HCT116 (cell line): ENCODE data around the gene LAD1. TPM values are rescaled to one million over a fixed set of nuclear protein-coding genes. Genes with fewer than 3 reads are reported as not detected.

Experiments used
- ATAC-seq: fragments of 200-7000 bp; cut with Tn5 transposase; 2 replicates; pipeline ENCODE4 v1.9.1; 2020; ENCODE audit warnings: mild to moderate bottlenecking, moderate library complexity
- BruUV-seq: library from RNA; stranded (reverse); fragments of 400-500 nt; replicated peaks from 2 replicates; lab custom pipeline; 2021; lab: Mats Ljungman, UMichigan
- CTCF ChIA-PET: fragments of 300-600 bp; sonication (Branson Sonifier 250); formaldehyde crosslinking; loops from one replicate; lab custom pipeline; 2021; ENCODE audit warnings: antibody characterized with exemption; lab: Charles Lee
- POLR2A ChIA-PET: fragments of 300-600, 350-600 bp; sonication (Branson Sonifier 250); formaldehyde crosslinking; loops from one replicate; lab custom pipeline; 2021; ENCODE audit warnings: antibody characterized with exemption; lab: Charles Lee
- RAD21 ChIA-PET, 2 experiments: fragments of 300-600 bp; sonication (Branson Sonifier 250); formaldehyde crosslinking; loops; one replicate each; lab custom pipeline; 2023; ENCODE audit warnings: low total read pairs in 2 of 2; ENCODE audit not compliant: uncharacterized antibody in 2 of 2, unreplicated experiment in 2 of 2, low non-redundant PET in 1 of 2; lab: Charles Lee
- DNase-seq: peaks from one replicate; pipeline ENCODE4 v3.0.0-alpha.2; 2010; ENCODE audit warnings: low read depth, low spot score
- H2AFZ ChIP-seq: fragments of 200-600 bp; shearing (Covaris generic), sonication (generic); 2 replicates; pipeline ENCODE4 v1.6.1; 2017; ENCODE audit warnings: low read depth, mixed run types, mixed read lengths, antibody characterized with exemption, low read length; ENCODE audit not compliant: poor library complexity, severe bottlenecking
- H3K27ac ChIP-seq: 2 replicates; pipeline ENCODE4 v1.5.1; 2012; ENCODE audit warnings: low read depth, low read length
- H3K27me3 ChIP-seq: fragments of 200-600 bp; sonication (generic); 2 replicates; pipeline ENCODE4 v1.6.1; 2016; ENCODE audit warnings: mixed run types, low read length, mixed read lengths; ENCODE audit not compliant: insufficient read depth
- H3K36me3 ChIP-seq, 2 experiments: fragments of 200-500 bp in 1 of 2; fragments of 200-600 bp in 1 of 2; sonication (Bioruptor generic) in 1 of 2; sonication (generic) in 1 of 2; 2 replicates each; pipeline versions ENCODE4 v1.5.1 to v1.6.1; 2014 to 2016; ENCODE audit warnings: low read length in 2 of 2, inconsistent platforms in 1 of 2, mixed read lengths in 1 of 2, mixed run types in 1 of 2; ENCODE audit not compliant: insufficient read depth in 2 of 2, control insufficient read depth in 1 of 2
- H3K4me1 ChIP-seq, 2 experiments: fragments of 200-600 bp in 1 of 2; sonication (generic) in 1 of 2; 2 replicates each; pipeline versions ENCODE4 v1.5.1 to v1.6.1; 2012 to 2017; ENCODE audit warnings: low read length in 2 of 2, inconsistent platforms in 1 of 2, mild to moderate bottlenecking in 1 of 2, mixed read lengths in 1 of 2, mixed run types in 1 of 2, moderate library complexity in 1 of 2; ENCODE audit not compliant: insufficient read depth in 2 of 2, control insufficient read depth in 1 of 2
- H3K4me2 ChIP-seq: fragments of 200-600 bp; sonication (generic); 2 replicates; pipeline ENCODE4 v1.6.1; 2017; ENCODE audit warnings: mixed run types, low read length, mixed read lengths
- H3K4me3 ChIP-seq, 2 experiments: fragments of 200-600 bp in 1 of 2; sonication (generic) in 1 of 2; replicated peaks in 1 of 2; 2 replicates each; pipeline ENCODE4 v1.5.1; 2011 to 2016; ENCODE audit warnings: low read length in 2 of 2, control low read depth in 1 of 2, low read depth in 1 of 2, mild to moderate bottlenecking in 1 of 2, mixed read lengths in 1 of 2, mixed run types in 1 of 2
- H3K79me2 ChIP-seq: fragments of 200-600 bp; sonication (generic); 2 replicates; pipeline ENCODE4 v1.6.1; 2017; ENCODE audit warnings: mild to moderate bottlenecking, mixed run types, low read length, moderate library complexity, mixed read lengths; ENCODE audit not compliant: insufficient read depth
- H3K9ac ChIP-seq: fragments of 200-600 bp; sonication (generic); 2 replicates; pipeline ENCODE4 v1.6.1; 2016; ENCODE audit warnings: low read length, mixed read lengths
- H3K9me2 ChIP-seq: fragments of 200-600 bp; sonication (generic), shearing (Covaris generic); 2 replicates; pipeline ENCODE4 v1.6.1; 2017; ENCODE audit warnings: mixed run types, mild to moderate bottlenecking, moderate library complexity; ENCODE audit not compliant: insufficient read depth
- H3K9me3 ChIP-seq, 2 experiments: fragments of 200-500 bp in 1 of 2; fragments of 200-600 bp in 1 of 2; sonication (Bioruptor generic) in 1 of 2; sonication (generic) in 1 of 2; 2 replicates each; pipeline ENCODE4 v1.6.1; 2014 to 2017; ENCODE audit warnings: low read length in 2 of 2, mixed read lengths in 2 of 2, inconsistent platforms in 1 of 2, low read depth in 1 of 2, mild to moderate bottlenecking in 1 of 2, mixed run types in 1 of 2, moderate library complexity in 1 of 2; ENCODE audit not compliant: control insufficient read depth in 1 of 2, insufficient read depth in 1 of 2
- H4K20me1 ChIP-seq: fragments of 200-600 bp; sonication (generic), shearing (Covaris generic); 2 replicates; pipeline ENCODE4 v1.6.1; 2017; ENCODE audit warnings: mixed run types, mild to moderate bottlenecking, moderate library complexity; ENCODE audit not compliant: insufficient read depth
- CBX3 ChIP-seq: IDR thresholded peaks from 2 replicates; pipeline ENCODE4 v1.6.1; 2012; ENCODE audit warnings: low read depth
- CEBPB ChIP-seq: IDR thresholded peaks from 2 replicates; pipeline ENCODE4 v1.6.1; 2012; ENCODE audit warnings: low read depth
- EGR1 ChIP-seq: IDR thresholded peaks from 2 replicates; pipeline ENCODE4 v1.6.1; 2012; ENCODE audit warnings: low read depth
- ELF1 ChIP-seq: IDR thresholded peaks from 2 replicates; pipeline ENCODE4 v1.6.1; 2012; ENCODE audit warnings: low read depth, borderline replicate concordance
- EZH2 ChIP-seq: fragments of 200-600 bp; sonication (generic); IDR thresholded peaks from 2 replicates; pipeline ENCODE4 v1.6.1; 2017; ENCODE audit warnings: antibody characterized with exemption, mixed run types
- FOSL1 ChIP-seq: IDR thresholded peaks from 2 replicates; pipeline ENCODE4 v1.6.1; 2012; ENCODE audit warnings: low read depth
- POLR2A ChIP-seq: IDR thresholded peaks from 2 replicates; pipeline ENCODE4 v1.7.0; 2011; ENCODE audit warnings: borderline replicate concordance; ENCODE audit not compliant: insufficient read depth, insufficient read length; ENCODE audit errors: extremely low read depth
- POLR2AphosphoS5 ChIP-seq: IDR thresholded peaks from 2 replicates; pipeline ENCODE4 v1.6.1; 2011; ENCODE audit warnings: mild to moderate bottlenecking, low read depth, low read length, moderate library complexity
- RAD21 ChIP-seq: IDR thresholded peaks from 2 replicates; pipeline ENCODE4 v1.6.1; 2012; ENCODE audit warnings: low read depth, mild to moderate bottlenecking
- REST ChIP-seq: IDR thresholded peaks from 2 replicates; pipeline ENCODE4 v1.6.1; 2012; ENCODE audit warnings: low read depth
- SIN3A ChIP-seq: IDR thresholded peaks from 2 replicates; pipeline ENCODE4 v1.6.1; 2012; ENCODE audit warnings: low read depth
- SP1 ChIP-seq: IDR thresholded peaks from 2 replicates; pipeline ENCODE4 v1.6.1; 2012; ENCODE audit warnings: low read depth
- SRF ChIP-seq: IDR thresholded peaks from 2 replicates; pipeline ENCODE4 v1.6.1; 2012; ENCODE audit warnings: low read depth
- TCF7L2 ChIP-seq: IDR thresholded peaks from 2 replicates; pipeline ENCODE4 v1.7.0; 2011; ENCODE audit warnings: borderline replicate concordance, inconsistent platforms; ENCODE audit not compliant: insufficient read depth, insufficient read length; ENCODE audit errors: extremely low read depth
- YY1 ChIP-seq: IDR thresholded peaks from 2 replicates; pipeline ENCODE4 v1.6.1; 2011; ENCODE audit warnings: low read length, low read depth, moderate library complexity, mild to moderate bottlenecking; ENCODE audit not compliant: insufficient replicate concordance; ENCODE audit errors: extremely low read depth
- ZBTB33 ChIP-seq: IDR thresholded peaks from 2 replicates; pipeline ENCODE4 v1.6.1; 2011; ENCODE audit warnings: mild to moderate bottlenecking, low read length, moderate library complexity; ENCODE audit not compliant: insufficient replicate concordance; ENCODE audit errors: extremely low read depth
- ZFX ChIP-seq: fragments of 450-650 bp; IDR thresholded peaks from 2 replicates; pipeline ENCODE4 v1.6.1; 2017
- ZNF274 ChIP-seq: fragments of 200-500 bp; sonication (Bioruptor generic); IDR thresholded peaks from 2 replicates; pipeline ENCODE4 v1.6.1; 2014; ENCODE audit warnings: mild to moderate bottlenecking, low read depth, low read length, inconsistent platforms
- intact Hi-C: fragments of 100-400 bp; cut with micrococcal nuclease; formaldehyde crosslinking; loops from 2 replicates; pipeline ENCODE4 v1.10.0; 2022
- total RNA-seq: library from RNA; stranded (reverse); gene quantifications from one replicate; pipeline ENCODE4 v1.2.1, GENCODE V29; 2021; ENCODE audit not compliant: unreplicated experiment

LAD1 gene
- total RNA-seq, 1 experiment from 2014 or later = 56.1 TPM

- ATAC-seq = no peak
- Histone ChIP-seq H3K9me3 (no peaks in the 10 kb centered on the region), H3K9me2 (no peaks in the 10 kb centered on the region), H4K20me1 (no peaks in the 10 kb centered on the region), H3K4me3 (no peak overlapping the region), H3K4me2 (no peak overlapping the region), H3K27me3 (no peaks in the 10 kb centered on the region), H3K27ac (no peak overlapping the region), H3K9ac (no peak overlapping the region)
- intact Hi-C loops = no loop called here
- RAD21 ChIA-PET = no interaction called here
- TF ChIP-seq CEBPB (no peak), CBX3 (no peak), POLR2A (no peak), EGR1 (no peak), ZFX (no peak), SP1 (no peak), REST (no peak), SRF (no peak), RAD21 (no peak), FOSL1 (no peak), YY1 (no peak), EZH2 (no peak), POLR2AphosphoS5 (no peak), ELF1 (no peak), ZBTB33 (no peak), ZNF274 (no peak), SIN3A (no peak), TCF7L2 (no peak)
- TF ChIP-seq, all 23 proteins: peak for 0
- H3K36me3 ChIP-seq = no peaks in the 10 kb centered on the region
- no peaks in the 10 kb centered on the region for H3K4me1 ChIP-seq
- no TSS peak for BruUV-seq
- ChIA-PET CTCF (interaction anchor here (1.2 kb wide), 1 partner anchor 14 kb away, joined by 5 read pairs; no protein-coding TSS in a partner anchor), POLR2A (no interaction called here)
- no peak overlapping the region for H2AFZ ChIP-seq
- no peak for DNase-seq
- H3K79me2 ChIP-seq = no peaks in the 10 kb centered on the region
Observed at GRCh38 chr1:201421041-201421440, 21.9 kb upstream of the LAD1 start.
